ENCODE data around the gene TMEM59L.

DNA sequence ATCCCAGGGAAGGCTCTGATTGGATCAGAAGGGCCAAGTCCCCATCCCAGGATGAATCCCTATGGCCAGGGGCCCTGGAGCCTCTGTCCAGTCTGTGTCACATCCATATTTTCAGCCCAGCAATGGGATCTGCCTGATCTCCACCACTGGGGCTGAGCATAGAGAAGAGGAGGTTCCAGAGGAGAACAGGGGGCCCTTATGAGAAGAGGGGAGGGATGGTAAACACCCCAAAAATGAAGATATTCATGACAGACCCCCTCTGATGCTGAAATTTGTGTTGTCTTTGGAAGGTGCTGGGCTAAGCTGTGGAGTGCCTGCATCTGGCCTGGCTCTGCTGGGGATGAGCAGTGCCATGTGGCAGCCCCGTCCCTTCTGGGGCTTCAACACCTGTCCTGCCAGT, 38.6 kb downstream of the TMEM59L start:
- TF ChIP-seq CTCF (IDR thresholded peaks at IDR 0.05): no peak
- no peak for TF ChIP-seq POLR2A (IDR thresholded peaks at IDR 0.05)

Data from body of pancreas (tissue), 4 donors.